ENCODE results near the gene CACNA2D3. TPM values are rescaled to one million over a fixed set of nuclear protein-coding genes. Genes with fewer than 3 reads are reported as not detected.

The CACNA2D3 gene
- total and polyA plus RNA-seq, 3 experiments from 2014 or later: not detected

DNA sequence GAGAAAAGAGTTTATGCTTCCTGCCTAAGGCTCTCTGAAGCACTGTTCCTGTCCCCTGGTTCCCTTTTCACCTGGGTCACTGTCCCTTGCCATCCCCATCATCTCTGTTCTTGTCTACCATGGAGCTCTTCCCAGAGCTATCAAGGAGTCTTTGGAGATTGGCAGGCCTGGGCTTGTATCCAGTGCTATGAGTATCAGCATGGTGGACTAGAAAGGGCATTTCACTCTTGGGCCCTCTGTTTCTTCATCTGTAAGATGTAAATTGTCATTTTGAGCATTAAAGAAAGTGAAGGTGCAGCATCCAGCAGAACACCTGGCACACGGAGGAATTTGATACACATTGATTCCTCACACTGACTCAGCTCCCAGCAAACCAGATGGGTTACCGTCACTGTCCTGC, 388.2 kb downstream of the CACNA2D3 start:
- ChIA-PET POLR2A (no interaction called here), CTCF (no interaction called here)
- Histone ChIP-seq H3K27ac (ENCODE audit: low read depth, low read length) (no peak overlapping the region), H3K9me3 (ENCODE audit: low read length) (no peaks in the 10 kb centered on the region), H3K36me3 (ENCODE audit: insufficient read depth, low read length) (no peaks in the 10 kb centered on the region), H3K27me3 (ENCODE audit: insufficient read depth, low read length, poor library complexity, severe bottlenecking) (no peaks in the 10 kb centered on the region), H3K4me1 (ENCODE audit: insufficient read depth, low read length) (no peaks in the 10 kb centered on the region), H3K4me3 (ENCODE audit: low read length) (no peak overlapping the region)
- no peak overlapping the region for H3K27ac Mint-ChIP-seq
- DNase-seq: no peak
- peaks cover 0 to 19% (median 3%) of the 10 kb centered on the region in 5 donors for H3K9me3 Mint-ChIP-seq
- no peaks in the 10 kb centered on the region for H3K4me1 Mint-ChIP-seq
- H3K4me3 Mint-ChIP-seq: no peak overlapping the region
- peaks cover 0 to 4% of the 10 kb centered on the region in 2 donors for H3K27me3 Mint-ChIP-seq
- peaks cover 0 to 1% (median 0%) of the 10 kb centered on the region in 3 donors for H3K36me3 Mint-ChIP-seq

DNA sequence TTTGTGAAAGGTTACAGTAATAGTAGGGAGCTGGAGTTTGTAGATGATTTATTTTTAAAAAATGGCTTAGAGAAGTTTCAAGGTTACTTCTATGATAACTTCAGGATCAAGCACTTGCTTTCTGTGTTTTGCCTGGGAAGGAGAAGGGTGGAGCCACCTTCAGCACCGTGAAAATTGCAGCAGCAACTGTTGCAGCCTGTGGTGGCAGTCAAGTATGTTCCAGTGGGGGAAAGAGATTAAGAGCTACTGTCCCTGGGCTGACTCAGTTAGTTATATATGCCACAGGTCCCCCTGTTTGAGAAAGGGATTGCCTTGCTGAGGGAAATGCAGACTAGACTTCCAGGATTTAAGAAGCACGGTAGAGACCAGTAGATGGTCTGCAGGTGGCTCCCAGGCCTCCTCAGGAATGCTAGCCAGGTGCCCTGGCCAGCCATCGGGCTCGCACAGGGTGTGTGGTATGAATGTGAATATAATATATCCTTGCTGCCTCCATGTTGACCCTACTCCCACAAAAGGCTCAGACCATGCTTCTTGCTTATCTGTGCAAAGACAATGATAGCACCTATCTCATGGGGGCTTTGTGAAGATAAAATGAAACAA, 389.5 kb downstream of the CACNA2D3 start:
- Mint-ChIP-seq H3K36me3 (peaks cover 0 to 1% (median 0%) of the 10 kb centered on the region in 3 donors), H3K4me1 (no peaks in the 10 kb centered on the region), H3K27me3 (peaks cover 0 to 4% of the 10 kb centered on the region in 2 donors), H3K27ac (no peak overlapping the region), H3K9me3 (peaks cover 0 to 19% (median 3%) of the 10 kb centered on the region in 5 donors), H3K4me3 (no peak overlapping the region)
- Histone ChIP-seq H3K9me3 (ENCODE audit: low read length) (no peaks in the 10 kb centered on the region), H3K27ac (ENCODE audit: low read depth, low read length) (no peak overlapping the region), H3K27me3 (ENCODE audit: insufficient read depth, low read length, poor library complexity, severe bottlenecking) (no peaks in the 10 kb centered on the region), H3K36me3 (ENCODE audit: insufficient read depth, low read length) (no peaks in the 10 kb centered on the region), H3K4me3 (ENCODE audit: low read length) (no peak overlapping the region), H3K4me1 (ENCODE audit: insufficient read depth, low read length) (no peaks in the 10 kb centered on the region)
- DNase-seq: no peak
- ChIA-PET POLR2A (no interaction called here), CTCF (no interaction called here)

DNA sequence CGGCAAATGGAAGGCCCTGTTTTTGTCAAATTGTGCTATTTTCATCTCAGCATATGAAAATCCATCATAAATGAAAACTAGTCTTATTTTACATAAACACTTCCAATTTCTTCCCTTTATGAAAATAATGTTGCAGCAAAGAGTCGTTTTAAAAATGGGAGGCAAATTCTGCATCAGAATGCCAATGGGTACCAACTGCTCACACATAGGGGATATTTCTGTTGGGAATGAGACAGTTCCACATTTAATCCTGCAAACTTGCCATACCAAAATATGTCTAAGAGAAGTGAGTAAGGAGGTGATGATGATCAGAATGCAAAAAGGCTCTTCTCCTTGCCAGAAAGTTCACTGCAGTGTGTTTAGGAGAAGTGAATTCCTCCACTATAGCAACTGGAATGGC, 391.7 kb downstream of the CACNA2D3 start:
- H3K9me3 ChIP-seq (ENCODE audit: low read length): no peaks in the 10 kb centered on the region
- no peaks in the 10 kb centered on the region for H3K27me3 ChIP-seq (ENCODE audit: insufficient read depth, low read length, poor library complexity, severe bottlenecking)
- ChIA-PET POLR2A (no interaction called here), CTCF (no interaction called here)
- Mint-ChIP-seq H3K36me3 (peaks cover 0 to 1% (median 0%) of the 10 kb centered on the region in 3 donors), H3K27ac (no peak overlapping the region), H3K4me1 (no peaks in the 10 kb centered on the region), H3K9me3 (peaks cover 0 to 17% (median 5%) of the 10 kb centered on the region in 5 donors), H3K27me3 (peaks cover 0 to 4% of the 10 kb centered on the region in 2 donors), H3K4me3 (no peak overlapping the region)
- no peak for DNase-seq
- H3K4me3 ChIP-seq (ENCODE audit: low read length): no peak overlapping the region
- H3K36me3 ChIP-seq (ENCODE audit: insufficient read depth, low read length): no peaks in the 10 kb centered on the region
- no peaks in the 10 kb centered on the region for H3K4me1 ChIP-seq (ENCODE audit: insufficient read depth, low read length)
- H3K27ac ChIP-seq (ENCODE audit: low read depth, low read length): no peak overlapping the region

DNA sequence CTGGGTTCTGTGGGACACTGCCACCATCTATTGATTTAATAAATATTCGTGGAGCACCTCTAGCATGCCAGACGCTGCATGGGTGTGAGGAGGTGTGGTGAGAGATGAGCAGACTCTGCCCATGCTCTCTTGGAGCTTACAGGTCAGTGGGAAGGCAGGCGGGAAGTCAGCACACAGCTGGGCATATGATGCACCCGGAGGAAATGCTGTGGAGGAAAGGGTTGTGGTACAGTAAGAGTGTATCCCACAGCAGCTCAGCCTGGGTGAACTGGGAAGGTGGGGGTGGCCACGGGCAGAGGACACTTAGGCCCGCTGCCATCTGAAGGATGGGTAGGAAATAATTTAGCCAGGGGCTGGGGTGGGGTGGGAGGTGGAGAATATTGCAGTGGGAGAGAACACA, 392.1 kb downstream of the CACNA2D3 start:
- no peaks in the 10 kb centered on the region for H3K4me1 ChIP-seq (ENCODE audit: insufficient read depth, low read length)
- no peaks in the 10 kb centered on the region for H3K9me3 ChIP-seq (ENCODE audit: low read length)
- H3K36me3 ChIP-seq (ENCODE audit: insufficient read depth, low read length): no peaks in the 10 kb centered on the region
- CTCF ChIA-PET: no interaction called here
- peaks cover 0 to 4% of the 10 kb centered on the region in 2 donors for H3K27me3 Mint-ChIP-seq
- no peak overlapping the region for H3K4me3 Mint-ChIP-seq
- peaks cover 0 to 1% (median 0%) of the 10 kb centered on the region in 3 donors for H3K36me3 Mint-ChIP-seq
- H3K4me1 Mint-ChIP-seq: no peaks in the 10 kb centered on the region
- POLR2A ChIA-PET: no interaction called here
- H3K27ac Mint-ChIP-seq: no peak overlapping the region
- no peak overlapping the region for H3K27ac ChIP-seq (ENCODE audit: low read depth, low read length)
- H3K27me3 ChIP-seq (ENCODE audit: insufficient read depth, low read length, poor library complexity, severe bottlenecking): no peaks in the 10 kb centered on the region
- DNase-seq: no peak
- H3K9me3 Mint-ChIP-seq: peaks cover 0 to 17% (median 5%) of the 10 kb centered on the region in 5 donors
- no peak overlapping the region for H3K4me3 ChIP-seq (ENCODE audit: low read length)

DNA sequence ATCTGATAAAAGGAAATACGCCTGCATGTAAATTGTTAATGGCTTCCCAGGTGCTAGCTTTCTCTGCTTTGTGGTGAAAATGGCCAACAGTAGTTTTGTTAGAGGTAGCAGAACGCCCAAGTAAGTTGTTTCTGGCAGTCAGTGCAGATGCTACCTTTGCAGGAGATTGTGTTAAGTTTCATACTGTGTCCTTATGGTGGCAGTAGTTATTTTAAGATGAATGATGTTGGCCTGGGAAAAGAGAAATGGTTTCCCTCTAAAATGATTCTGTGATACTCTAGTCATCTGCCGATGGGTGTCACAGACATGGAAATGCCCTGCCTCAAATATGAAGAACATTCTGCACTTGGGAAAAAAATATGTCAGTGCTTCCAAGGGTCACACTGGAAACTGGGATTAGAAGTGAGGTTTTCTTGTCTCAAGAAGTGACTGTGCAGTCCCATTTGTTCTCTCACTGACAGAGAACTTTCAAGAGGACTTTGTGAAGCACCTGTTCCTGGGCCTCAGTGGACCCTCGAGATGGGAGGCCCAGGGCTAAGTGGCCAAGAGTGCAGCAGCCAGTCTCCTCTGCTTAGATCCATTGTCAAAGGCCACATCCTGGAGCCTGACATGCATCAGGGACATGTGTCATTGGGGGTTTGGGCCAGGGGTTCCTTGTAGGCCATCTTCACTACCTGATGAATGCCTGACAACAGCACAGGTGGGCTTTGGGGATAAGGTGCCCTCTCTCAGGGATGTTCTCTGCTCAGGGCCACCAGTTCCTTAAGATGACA, 393.3 kb downstream of the CACNA2D3 start:
- no peaks in the 10 kb centered on the region for H3K4me1 ChIP-seq (ENCODE audit: insufficient read depth, low read length)
- Mint-ChIP-seq H3K4me3 (no peak overlapping the region), H3K27me3 (peaks cover 0 to 1% of the 10 kb centered on the region in 2 donors), H3K27ac (no peak overlapping the region), H3K9me3 (peaks cover under 1 to 16% (median 7%) of the 10 kb centered on the region in 5 donors), H3K36me3 (peaks cover 0 to 1% (median 0%) of the 10 kb centered on the region in 3 donors), H3K4me1 (no peaks in the 10 kb centered on the region)
- no peaks in the 10 kb centered on the region for H3K27me3 ChIP-seq (ENCODE audit: insufficient read depth, low read length, poor library complexity, severe bottlenecking)
- no peaks in the 10 kb centered on the region for H3K9me3 ChIP-seq (ENCODE audit: low read length)
- no peak for DNase-seq
- no peaks in the 10 kb centered on the region for H3K36me3 ChIP-seq (ENCODE audit: insufficient read depth, low read length)
- ChIA-PET CTCF (no interaction called here), POLR2A (no interaction called here)
- H3K27ac ChIP-seq (ENCODE audit: low read depth, low read length): no peak overlapping the region
- H3K4me3 ChIP-seq (ENCODE audit: low read length): no peak overlapping the region

DNA sequence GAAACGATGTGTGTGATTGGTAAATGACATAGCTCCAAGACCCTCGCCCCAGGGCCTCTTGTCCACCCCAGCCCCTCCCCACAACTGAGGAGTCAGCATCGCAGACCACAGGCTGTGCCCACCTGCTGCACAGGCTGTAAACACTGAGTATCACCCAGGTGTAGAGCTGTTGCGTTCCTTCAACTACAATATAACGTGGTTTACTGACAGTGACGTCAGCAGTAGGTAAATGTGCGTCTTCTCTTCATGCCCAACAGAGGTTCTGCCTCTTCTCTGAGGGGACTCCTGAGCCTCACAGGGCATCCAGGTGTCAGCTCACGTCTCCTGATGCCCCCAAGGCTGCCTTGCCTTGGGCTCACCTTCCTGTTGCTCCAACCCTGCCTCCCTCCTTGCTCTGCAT, 395.1 kb downstream of the CACNA2D3 start:
- H3K27ac Mint-ChIP-seq: no peak overlapping the region
- ChIA-PET CTCF (no interaction called here), POLR2A (no interaction called here)
- H3K27ac ChIP-seq (ENCODE audit: low read depth, low read length): no peak overlapping the region
- H3K4me1 ChIP-seq (ENCODE audit: insufficient read depth, low read length): no peaks in the 10 kb centered on the region
- H3K9me3 Mint-ChIP-seq: peaks cover 2 to 9% (median 5%) of the 10 kb centered on the region in 5 donors
- no peaks in the 10 kb centered on the region for H3K36me3 ChIP-seq (ENCODE audit: insufficient read depth, low read length)
- H3K9me3 ChIP-seq (ENCODE audit: low read length): no peaks in the 10 kb centered on the region
- no peak overlapping the region for H3K4me3 Mint-ChIP-seq
- no peaks in the 10 kb centered on the region for H3K27me3 ChIP-seq (ENCODE audit: insufficient read depth, low read length, poor library complexity, severe bottlenecking)
- no peak for DNase-seq
- H3K4me1 Mint-ChIP-seq: no peaks in the 10 kb centered on the region
- no peak overlapping the region for H3K4me3 ChIP-seq (ENCODE audit: low read length)
- no peaks in the 10 kb centered on the region for H3K27me3 Mint-ChIP-seq
- peaks cover 0 to 1% (median 0%) of the 10 kb centered on the region in 3 donors for H3K36me3 Mint-ChIP-seq

DNA sequence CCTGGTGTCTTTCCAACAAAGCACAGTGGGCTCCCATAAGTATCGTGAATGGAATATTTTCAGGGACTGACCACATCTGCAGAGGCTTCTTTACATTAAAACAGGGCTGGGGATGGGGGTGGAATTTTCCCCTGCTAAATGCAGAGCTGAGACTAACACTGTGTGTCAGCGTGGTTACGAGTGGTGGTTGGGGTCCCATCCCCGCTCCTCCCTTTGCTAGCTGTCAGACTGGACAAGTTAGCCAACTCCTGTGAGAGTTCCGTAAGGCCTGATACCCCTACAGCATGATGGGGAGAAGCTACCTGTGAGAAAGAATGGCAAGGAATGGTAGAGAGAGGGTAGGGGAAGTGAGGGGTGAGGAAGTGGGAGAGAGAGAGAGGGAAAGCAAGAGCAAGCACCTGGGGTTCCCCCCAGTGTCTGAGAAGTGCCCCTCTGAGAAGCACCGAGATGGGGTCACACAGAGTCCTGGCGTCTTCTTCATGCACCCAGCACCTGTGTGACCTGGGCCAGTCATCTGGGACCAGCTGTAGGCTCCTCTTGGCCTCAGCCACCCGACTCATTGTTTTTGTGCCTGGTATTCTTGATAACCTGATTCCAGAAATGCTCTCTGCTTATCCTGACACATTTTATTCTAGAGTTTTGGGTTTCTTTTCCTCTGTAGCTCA, 395.8 kb downstream of the CACNA2D3 start:
- H3K27ac Mint-ChIP-seq: no peak overlapping the region
- H3K9me3 Mint-ChIP-seq: peaks cover 2 to 8% (median 5%) of the 10 kb centered on the region in 5 donors
- CTCF ChIA-PET: no interaction called here
- no peaks in the 10 kb centered on the region for H3K4me1 ChIP-seq (ENCODE audit: insufficient read depth, low read length)
- no peaks in the 10 kb centered on the region for H3K9me3 ChIP-seq (ENCODE audit: low read length)
- no peak for DNase-seq
- H3K4me3 ChIP-seq (ENCODE audit: low read length): no peak overlapping the region
- POLR2A ChIA-PET: no interaction called here
- H3K4me1 Mint-ChIP-seq: no peaks in the 10 kb centered on the region
- no peak overlapping the region for H3K4me3 Mint-ChIP-seq
- H3K36me3 Mint-ChIP-seq: peaks cover 0 to 1% (median 0%) of the 10 kb centered on the region in 3 donors
- H3K27ac ChIP-seq (ENCODE audit: low read depth, low read length): no peak overlapping the region
- no peaks in the 10 kb centered on the region for H3K27me3 Mint-ChIP-seq
- no peaks in the 10 kb centered on the region for H3K27me3 ChIP-seq (ENCODE audit: insufficient read depth, low read length, poor library complexity, severe bottlenecking)
- H3K36me3 ChIP-seq (ENCODE audit: insufficient read depth, low read length): no peaks in the 10 kb centered on the region

DNA sequence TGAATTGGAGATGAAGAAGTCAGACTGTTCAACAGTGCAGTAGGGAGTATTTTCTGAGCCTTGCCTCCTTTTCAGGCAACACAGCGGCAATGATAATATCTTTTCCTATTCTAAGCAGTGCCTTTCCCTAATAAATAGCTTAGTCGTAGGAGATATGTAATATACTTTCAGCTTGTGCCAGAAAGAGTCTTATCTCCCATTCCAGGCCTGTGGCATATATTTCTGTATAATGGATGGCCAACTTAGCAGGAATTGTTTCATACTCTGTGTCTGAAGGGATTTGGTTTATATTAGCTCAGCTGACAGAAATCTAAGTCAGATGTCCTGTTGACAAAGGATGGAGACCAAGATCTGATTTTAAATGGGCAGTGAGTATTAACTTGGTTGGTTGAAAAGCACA, 397.1 kb downstream of the CACNA2D3 start:
- Histone ChIP-seq H3K4me3 (ENCODE audit: low read length) (no peak overlapping the region), H3K27ac (ENCODE audit: low read depth, low read length) (no peak overlapping the region), H3K4me1 (ENCODE audit: insufficient read depth, low read length) (no peaks in the 10 kb centered on the region), H3K9me3 (ENCODE audit: low read length) (no peaks in the 10 kb centered on the region), H3K36me3 (ENCODE audit: insufficient read depth, low read length) (no peaks in the 10 kb centered on the region), H3K27me3 (ENCODE audit: insufficient read depth, low read length, poor library complexity, severe bottlenecking) (no peaks in the 10 kb centered on the region)
- no peak for DNase-seq
- Mint-ChIP-seq H3K4me3 (no peak overlapping the region), H3K36me3 (peaks cover 0 to 1% (median 0%) of the 10 kb centered on the region in 3 donors), H3K27me3 (no peaks in the 10 kb centered on the region), H3K27ac (no peak overlapping the region), H3K9me3 (peaks cover 2 to 16% (median 10%) of the 10 kb centered on the region in 5 donors), H3K4me1 (no peaks in the 10 kb centered on the region)
- CTCF ChIA-PET: no interaction called here
- POLR2A ChIA-PET: no interaction called here

All from CD8-positive, alpha-beta memory T cell (primary cell).